CD4-positive, alpha-beta T cell treated with Interleukin-17A for 1 hour (primary cell): ENCODE data around the gene CTNNBL1.
"Not testable (repeated sequence)": the region's sequence is repeated elsewhere in the genome, so short reads cannot be mapped to it uniquely, and the experiment has no call there.

Experiments
- DNase-seq: peaks from one replicate; pipeline ENCODE4 v3.0.0-alpha.2; 2020

The CTNNBL1 gene

DNA sequence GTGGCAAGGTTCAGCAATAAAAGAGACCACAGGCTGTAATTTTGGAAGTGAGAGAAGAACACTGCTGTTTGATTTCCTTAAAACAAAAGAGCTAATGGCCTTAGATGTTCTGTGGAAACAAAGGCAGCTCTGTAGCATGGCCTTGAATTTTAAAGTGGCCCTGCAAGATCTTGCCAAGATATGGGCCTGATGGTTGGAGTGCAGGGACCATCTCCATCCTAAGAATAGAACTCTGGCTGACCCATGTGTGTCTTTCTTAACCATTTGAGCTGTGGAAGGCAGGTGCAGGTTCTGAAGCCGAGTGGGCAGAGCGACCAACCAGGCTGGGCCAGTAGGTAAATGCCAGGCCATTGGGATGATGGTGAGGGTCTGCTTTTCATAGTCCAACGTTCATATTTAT lies 135.3 kb downstream of the CTNNBL1 start:
- DNase-seq: no peak

- no peak for DNase-seq
Observed at GRCh38 chr20:37833221-37833896, 139.5 kb downstream of the CTNNBL1 start.

DNA sequence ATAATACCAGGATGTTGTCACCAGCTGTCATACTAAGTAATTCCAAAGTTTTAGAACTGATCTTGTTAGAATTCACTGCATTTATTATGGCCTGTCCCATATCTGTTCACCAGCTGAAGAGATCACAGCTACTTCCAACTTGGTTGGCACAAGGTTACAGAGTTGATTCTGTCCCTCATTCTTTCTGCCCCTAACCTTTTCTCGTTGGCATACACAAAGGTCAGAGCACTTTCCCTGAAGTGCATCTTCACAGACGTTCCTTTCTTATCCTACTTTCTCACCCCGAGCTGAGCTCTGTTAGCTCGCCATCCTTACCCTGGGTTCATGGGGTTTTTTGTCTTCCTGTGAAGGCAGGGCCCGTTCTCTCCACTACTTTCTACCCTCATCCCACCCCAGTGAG lies 143.1 kb downstream of the CTNNBL1 start:
- DNase-seq: no peak

GRCh38 chr20:37837924-37838323 lies 144.1 kb downstream of the CTNNBL1 start:
- DNase-seq: no peak

DNA sequence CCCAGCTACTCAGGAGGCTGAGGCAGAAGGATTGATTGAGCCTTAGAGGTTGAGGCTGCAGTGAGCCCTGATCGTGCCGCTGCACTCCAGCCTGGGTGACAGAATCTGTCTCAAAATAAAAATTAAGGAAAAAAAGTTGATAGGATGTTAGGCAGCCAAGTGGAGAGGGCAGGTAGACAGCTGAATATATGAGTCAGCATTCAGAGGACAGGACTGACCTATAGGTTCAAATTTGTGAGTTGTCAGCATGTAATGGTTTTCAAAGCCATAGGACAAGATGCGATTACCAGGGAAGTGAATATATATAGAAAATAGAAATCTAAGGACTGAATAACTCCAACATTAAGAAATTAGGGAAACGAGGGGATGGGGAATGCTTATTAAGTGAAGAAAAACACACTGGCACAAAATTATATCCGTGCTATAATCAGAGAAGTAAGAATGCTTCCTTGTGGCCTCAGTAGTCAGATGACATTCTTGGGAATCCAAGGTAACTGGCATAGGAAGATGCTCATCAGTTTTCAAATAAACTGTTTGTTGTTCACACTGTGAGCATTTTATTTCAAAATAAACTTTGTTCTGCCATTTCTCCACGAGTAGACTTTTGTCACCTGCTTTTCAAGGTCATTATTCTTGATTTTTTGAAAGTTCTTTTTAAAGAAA lies 145.1 kb downstream of the CTNNBL1 start:
- no peak for DNase-seq

DNA sequence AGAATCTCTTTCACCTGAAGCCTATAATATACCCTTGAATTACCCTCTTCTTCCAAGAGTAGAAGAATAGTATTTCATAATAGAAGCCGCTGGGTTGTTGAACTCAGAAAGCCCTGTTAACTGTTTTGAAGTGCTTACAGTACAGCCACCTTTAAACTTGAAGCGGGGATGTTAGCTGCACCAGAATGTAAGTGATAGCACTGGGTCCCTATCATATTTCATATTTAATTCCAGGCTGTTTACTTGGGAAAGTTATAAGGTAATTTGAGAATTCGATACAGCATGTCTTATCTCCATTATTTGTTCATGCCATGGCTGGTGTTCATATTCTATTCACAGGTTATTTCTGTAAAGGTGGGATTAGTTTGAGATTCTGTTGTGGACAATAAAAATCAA lies 145.6 kb downstream of the CTNNBL1 start:
- no peak for DNase-seq

- no peak for DNase-seq
Observed at GRCh38 chr20:37839955-37840354, 146.1 kb downstream of the CTNNBL1 start.

DNA sequence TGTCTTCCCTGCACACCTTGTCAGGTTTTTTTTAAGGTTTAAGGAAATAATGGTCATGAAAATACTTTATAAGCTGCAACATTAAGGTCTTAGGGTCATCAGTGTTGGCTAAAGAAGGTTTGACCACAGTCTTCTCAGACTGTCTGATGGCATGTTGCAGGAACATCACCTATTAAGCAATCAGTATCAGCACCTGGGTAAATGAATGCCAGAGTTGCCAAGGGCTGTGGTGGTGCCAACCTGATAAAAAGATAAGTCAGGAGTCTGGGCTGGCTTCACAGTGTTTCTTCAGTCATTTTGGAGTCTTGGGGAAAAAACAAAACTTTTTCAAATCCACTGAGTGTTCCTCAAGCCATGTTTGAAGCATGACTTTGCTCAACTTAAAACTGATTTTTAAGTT lies 147.6 kb downstream of the CTNNBL1 start:
- no peak for DNase-seq

DNA sequence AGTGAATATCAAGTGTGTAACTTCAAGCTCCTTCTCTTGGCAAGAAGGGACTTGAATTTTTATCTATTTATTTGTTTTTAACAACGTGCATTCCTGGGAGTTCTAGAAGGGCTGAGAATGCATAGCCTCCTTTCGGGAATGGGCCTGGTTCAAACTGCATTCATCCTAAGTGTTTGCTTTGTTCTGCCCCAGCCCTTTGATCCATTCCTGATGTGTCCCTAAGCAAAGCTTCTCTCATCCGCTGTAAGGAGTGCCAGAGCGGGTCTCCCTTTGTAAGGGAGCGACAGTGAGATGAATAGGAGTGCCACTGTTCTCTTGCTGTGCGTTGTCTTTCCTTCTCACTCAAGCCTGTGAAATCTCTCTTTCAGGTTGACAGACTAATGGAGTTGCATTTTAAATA lies 148.1 kb downstream of the CTNNBL1 start:
- no peak for DNase-seq

GRCh38 chr20:37845241-37845681 lies 151.4 kb downstream of the CTNNBL1 start:
- no peak for DNase-seq

GRCh38 chr20:37845878-37846277 lies 152.0 kb downstream of the CTNNBL1 start:
- DNase-seq: no peak

GRCh38 chr20:37846573-37846972 lies 152.7 kb downstream of the CTNNBL1 start:
- no peak for DNase-seq

GRCh38 chr20:37848706-37849105 lies 154.9 kb downstream of the CTNNBL1 start:
- DNase-seq: no peak

- no peak for DNase-seq
Observed at GRCh38 chr20:37849156-37849555, 155.3 kb downstream of the CTNNBL1 start.

DNA sequence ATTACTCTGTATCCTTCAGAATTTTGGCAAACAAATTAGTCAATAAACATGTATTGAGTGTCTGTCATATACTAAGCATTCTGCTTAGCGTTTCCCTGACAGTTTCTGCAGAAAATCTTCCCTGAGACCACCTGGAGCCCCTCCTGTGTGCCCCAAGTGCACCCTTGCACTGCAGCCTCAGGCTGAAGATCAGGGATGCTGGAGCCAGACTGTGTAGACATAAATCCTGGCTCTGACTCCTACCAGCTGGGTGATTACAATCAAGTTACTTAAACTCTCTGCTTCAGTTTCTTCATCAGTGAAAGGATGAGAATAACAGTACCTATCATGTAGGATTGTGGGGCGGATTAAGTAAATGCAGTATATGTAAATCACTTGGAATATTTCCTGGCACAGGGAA lies 155.7 kb downstream of the CTNNBL1 start:
- DNase-seq: no peak

- no peak for DNase-seq
Observed at GRCh38 chr20:37850036-37850592, 156.3 kb downstream of the CTNNBL1 start.

DNA sequence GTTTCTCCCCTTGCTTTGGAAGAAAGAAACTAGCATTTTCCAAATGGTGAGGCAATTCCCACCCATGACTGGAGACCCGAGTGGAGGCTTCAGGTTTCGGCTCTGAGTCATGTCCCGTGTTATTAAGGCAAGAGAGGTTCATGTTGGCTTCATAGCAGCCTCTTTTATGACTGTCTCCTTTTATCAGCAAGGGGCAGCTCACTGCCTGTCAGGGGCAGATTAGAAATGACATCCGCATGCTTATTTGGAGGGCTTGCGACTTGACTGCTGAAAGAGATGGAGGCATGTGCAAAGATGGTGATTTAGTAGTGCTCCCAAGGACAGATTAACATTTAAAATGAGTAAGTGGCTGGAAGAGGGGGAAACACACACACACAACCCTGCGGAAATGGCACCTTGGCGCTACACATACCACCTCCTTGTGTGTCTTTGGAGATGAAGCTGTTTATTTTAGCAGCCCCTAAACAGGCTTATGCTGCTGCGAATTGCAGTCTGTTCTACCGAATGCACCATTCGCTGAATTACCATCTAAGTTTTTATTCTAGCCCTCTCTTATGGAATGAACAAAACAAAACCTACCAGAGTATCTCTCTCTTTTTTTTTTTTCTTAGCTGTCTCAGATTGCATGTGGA lies 157.0 kb downstream of the CTNNBL1 start:
- no peak for DNase-seq

DNA sequence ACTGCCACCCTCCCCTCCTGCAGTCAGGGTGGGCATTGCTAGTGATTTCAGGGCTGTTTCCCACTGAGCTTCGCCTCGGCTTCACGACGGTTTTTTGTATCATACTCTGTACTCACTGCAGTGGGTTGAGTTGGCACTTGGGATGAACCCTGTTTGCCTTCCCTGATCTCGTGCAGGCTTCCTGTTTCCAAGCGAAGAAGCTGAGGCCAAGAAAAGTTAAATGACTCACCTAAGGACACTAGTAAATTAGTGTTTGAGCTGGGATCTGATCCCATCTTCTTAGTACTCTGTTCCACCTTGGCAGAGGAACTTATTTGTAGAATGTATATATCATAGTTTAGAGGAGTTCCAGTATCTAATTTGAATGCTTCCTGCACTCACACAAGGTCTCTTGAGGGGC lies 158.8 kb downstream of the CTNNBL1 start:
- DNase-seq: no peak

DNA sequence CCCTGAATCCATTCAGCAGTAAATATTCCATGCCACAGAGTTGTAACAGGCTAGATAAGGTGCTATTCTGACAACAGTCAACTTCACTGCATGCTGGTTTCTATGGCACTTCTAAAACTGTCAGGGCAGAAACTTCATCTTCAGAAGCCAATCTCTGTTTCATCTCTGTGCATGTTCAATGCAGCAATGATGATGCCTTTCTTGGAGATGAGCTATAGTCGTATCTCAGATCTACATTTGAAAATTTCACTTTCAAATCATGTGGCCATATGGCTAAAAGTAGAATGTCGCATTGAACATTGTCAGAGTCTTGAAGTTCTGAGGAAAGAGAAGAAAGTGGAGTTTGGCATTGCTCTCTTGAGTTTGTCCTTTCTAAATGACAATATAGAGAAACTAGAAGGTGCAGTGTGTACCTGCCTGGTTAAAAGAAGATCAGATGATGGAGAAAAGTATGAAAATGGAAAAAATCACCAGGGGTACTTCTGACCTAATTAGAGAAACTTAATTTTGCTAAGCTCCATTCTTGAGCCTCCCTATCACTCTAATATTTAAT lies 160.1 kb downstream of the CTNNBL1 start:
- no peak for DNase-seq

DNA sequence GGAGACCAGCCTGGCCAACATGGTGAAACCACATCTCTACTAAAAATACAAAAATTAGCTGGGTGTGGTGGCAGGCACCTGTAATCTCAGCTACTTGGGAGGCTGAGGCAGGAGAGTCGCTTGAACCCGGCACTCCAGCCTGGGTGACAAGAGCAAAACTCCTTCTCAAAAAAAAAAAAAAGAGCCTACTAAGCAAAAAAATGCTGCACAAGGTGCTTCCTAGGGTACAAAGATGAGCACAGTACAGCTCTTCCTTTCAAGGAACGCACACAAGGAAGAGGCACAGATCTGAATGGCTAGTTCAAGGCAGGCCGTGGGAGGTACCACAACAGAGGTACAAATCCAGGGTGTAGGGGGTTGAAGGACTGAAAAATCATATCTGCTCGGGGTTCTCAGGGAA lies 162.2 kb downstream of the CTNNBL1 start:
- not testable (repeated sequence) for DNase-seq

DNA sequence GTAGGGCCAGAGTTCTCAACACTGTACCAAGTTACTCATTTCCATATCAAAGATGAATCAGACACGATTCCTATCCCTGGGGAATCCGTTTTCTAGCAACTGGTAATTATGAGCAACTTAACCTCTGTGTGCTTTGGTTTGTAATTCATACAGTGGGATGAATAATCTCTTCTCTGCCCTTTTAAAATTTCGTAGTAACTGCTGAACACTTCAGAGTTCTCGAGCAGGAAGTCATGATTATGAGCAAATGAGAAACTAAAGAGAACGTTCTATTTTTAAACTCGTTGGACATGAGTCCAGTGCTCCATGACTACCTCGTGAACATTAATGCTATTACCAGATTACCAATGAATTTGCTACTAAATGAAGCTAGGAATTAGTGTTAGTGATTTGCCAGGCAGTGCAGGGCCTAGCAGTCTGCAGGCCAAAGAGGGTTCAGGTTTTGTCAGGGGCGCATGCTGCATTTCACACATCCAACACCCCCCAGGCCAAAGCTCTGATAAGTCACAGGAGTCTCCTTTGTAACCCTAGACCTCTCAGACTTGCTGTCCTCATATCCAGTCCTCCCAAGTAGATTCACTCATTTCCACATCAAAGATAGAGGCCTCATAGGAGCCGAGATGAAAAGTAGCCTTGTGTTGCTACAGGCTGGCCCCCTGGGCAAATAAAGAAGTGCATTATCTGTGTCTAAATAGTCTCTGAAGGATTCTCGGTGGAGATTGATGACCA lies 163.3 kb downstream of the CTNNBL1 start:
- no peak for DNase-seq

DNA sequence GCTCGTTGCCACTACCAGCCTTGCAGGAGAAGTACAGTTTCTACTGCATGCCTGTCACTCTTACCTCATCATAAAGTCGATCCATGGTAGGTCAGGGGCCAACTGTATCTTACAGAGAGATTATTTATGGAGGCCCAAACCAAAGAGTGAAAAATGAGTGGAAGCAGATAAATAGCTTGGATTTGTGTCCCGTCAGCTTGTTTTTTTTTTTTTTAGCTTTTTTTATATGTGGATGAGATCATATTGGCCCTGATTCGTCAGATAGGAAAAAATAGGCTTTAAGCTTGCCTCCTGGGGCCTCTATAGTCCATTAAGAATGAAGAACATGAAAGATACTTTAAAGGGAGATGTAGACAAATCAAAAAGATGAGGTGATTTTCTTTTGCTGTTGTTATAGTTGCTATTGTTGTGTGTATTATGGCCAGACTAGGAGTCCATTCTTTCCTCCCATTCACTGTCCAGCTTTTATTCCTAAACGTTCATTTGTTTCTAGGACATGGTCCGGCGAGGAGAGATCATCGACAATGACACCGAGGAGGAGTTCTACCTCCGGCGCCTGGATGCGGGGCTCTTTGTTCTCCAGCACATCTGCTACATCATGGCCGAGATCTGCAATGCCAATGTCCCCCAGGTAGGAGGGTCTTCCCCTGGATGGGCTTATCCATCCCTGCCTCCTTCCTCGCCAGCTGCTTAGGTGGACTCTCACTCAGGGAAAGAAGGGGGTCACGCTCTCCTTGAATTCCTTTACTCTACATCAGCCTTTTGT lies 165.8 kb downstream of the CTNNBL1 start:
- DNase-seq: no peak
